ENCODE data around the gene APOE.
"Not testable (repeated sequence)": the region's sequence is repeated elsewhere in the genome, so short reads cannot be mapped to it uniquely, and the experiment has no call there.

The APOE gene

DNA sequence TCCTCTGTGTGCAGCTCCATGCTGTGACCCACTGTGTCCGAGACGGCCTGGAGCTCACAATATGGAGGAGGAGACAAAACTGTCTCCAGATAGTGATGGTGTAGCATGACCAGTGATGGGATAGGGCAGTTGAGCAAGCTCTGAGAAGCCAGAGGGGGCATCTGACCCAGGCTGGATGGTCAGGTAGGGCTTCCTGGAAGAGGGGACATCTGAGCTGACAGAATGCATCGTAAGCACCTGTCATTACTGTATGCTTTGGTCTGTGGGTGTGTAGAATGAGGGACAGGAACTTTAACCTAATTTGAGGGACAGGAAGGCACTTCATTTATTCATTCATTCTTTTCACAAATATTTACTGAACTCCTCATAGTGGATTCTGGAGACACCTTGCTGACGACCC is 21.0 kb upstream of the APOE start:
- no peak for TF ChIP-seq CTCF (IDR thresholded peaks at IDR 0.05; ENCODE audit: extremely low read depth, insufficient read depth, missing control alignments)
- in situ Hi-C loops (cut with MboI; ENCODE audit: low pct_unique_long_range_greater_than_20kb, low sequenced_read_pairs, unreplicated experiment), result no loop called here
- DNase-seq (ENCODE audit: low spot score), result no peak

DNA sequence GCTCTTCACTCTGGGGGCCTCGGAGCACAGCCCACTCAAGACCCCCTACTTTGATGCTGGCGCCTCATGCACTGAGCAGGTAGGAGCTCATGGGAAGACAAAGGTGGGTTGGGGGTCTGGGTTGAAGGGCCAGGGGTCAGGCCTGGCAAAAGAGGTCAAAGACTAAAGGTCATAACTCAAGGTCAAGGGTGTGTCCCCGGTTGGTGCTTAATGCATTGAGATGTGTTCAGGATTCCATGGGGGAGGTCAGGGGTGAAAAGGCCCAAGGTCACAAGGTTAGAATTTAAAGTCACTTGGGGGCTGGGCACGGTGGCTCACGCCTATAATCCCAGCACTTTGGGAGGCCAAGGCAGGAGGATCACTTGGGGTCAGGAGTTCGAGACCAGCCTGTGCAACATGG is 19.5 kb upstream of the APOE start:
- no peak for DNase-seq (ENCODE audit: low spot score)
- TF ChIP-seq CTCF (IDR thresholded peaks at IDR 0.05; ENCODE audit: extremely low read depth, insufficient read depth, missing control alignments), result no peak
- in situ Hi-C loops (cut with MboI; ENCODE audit: low pct_unique_long_range_greater_than_20kb, low sequenced_read_pairs, unreplicated experiment), result no loop called here

DNA sequence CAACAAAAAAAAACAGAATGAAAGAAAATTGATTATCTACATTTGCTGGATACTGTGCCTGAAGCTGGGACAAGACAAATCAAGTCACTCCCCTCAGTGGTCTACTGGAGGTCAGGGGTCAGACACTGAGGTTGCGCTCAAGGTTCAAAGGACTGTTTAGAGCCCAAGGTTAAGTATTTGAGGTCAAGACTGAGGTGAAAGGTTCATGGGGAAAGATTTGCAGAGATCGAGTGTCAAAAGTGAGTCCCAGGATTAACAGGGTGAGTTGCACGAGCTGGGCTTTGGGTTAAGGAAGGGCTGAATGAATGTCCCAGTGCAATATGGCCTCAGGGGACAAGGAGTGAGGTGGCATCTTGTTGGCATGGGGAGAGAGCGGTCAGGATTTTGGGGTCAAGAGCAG is 17.9 kb upstream of the APOE start:
- no peak for DNase-seq (ENCODE audit: low spot score)
- TF ChIP-seq CTCF (IDR thresholded peaks at IDR 0.05; ENCODE audit: extremely low read depth, insufficient read depth, missing control alignments), result no peak
- in situ Hi-C loops (cut with MboI; ENCODE audit: low pct_unique_long_range_greater_than_20kb, low sequenced_read_pairs, unreplicated experiment), result no loop called here

GRCh38 chr19:44888335-44888734 is 17.3 kb upstream of the APOE start:
- DNase-seq (ENCODE audit: low spot score); in situ Hi-C loops (cut with MboI; ENCODE audit: low pct_unique_long_range_greater_than_20kb, low sequenced_read_pairs, unreplicated experiment): not testable (repeated sequence)

GRCh38 chr19:44889830-44890365 is 15.7 kb upstream of the APOE start:
- in situ Hi-C loops (cut with MboI; ENCODE audit: low pct_unique_long_range_greater_than_20kb, low sequenced_read_pairs, unreplicated experiment), result no loop called here
- no peak for TF ChIP-seq CTCF (IDR thresholded peaks at IDR 0.05; ENCODE audit: extremely low read depth, insufficient read depth, missing control alignments)
- no peak for DNase-seq (ENCODE audit: low spot score)

GRCh38 chr19:44890366-44891015 is 15.1 kb upstream of the APOE start:
- peak; percentile 94 for DNase-seq (ENCODE audit: low spot score)
- no peak for TF ChIP-seq CTCF (IDR thresholded peaks at IDR 0.05; ENCODE audit: extremely low read depth, insufficient read depth, missing control alignments)
- in situ Hi-C loops (cut with MboI; ENCODE audit: low pct_unique_long_range_greater_than_20kb, low sequenced_read_pairs, unreplicated experiment), result no loop called here

GRCh38 chr19:44891016-44891882 is 14.3 kb upstream of the APOE start, which contains the start of gene TOMM40:
Gene TOMM40, plus strand, starts transcription at chr19:44891254. Its CDS starts 162 bp downstream, at chr19:44891416.
- DNase-seq (ENCODE audit: low spot score), result peak; percentile 100
- in situ Hi-C loops (cut with MboI; ENCODE audit: low pct_unique_long_range_greater_than_20kb, low sequenced_read_pairs, unreplicated experiment), result no loop called here
- TF ChIP-seq CTCF (IDR thresholded peaks at IDR 0.05; ENCODE audit: extremely low read depth, insufficient read depth, missing control alignments), result no peak
